ENCODE results near the gene IDH3B. TPM values are rescaled to one million over a fixed set of nuclear protein-coding genes. Genes with fewer than 3 reads are reported as not detected.

The IDH3B gene
- polyA plus RNA-seq, 2 donors, result 58.8 to 89.2 TPM

- Histone ChIP-seq H3K27ac (ENCODE audit: low read depth in 2 of 2, low read length in 1 of 2) (no peak overlapping the region), H3K4me3 (ENCODE audit: low read depth in 1 of 2, low read length in 2 of 2) (no peak overlapping the region), H3K27me3 (ENCODE audit: control insufficient read depth in 1 of 2, insufficient read depth in 2 of 2, low read length in 2 of 2) (peaks cover 0 to 1% of the 10 kb centered on the region in 2 donors), H3K4me1 (ENCODE audit: control insufficient read depth in 2 of 2, insufficient read depth in 2 of 2, low read length in 1 of 2) (no peaks in the 10 kb centered on the region), H3K36me3 (ENCODE audit: control insufficient read depth in 2 of 2, insufficient read depth in 2 of 2, low read length in 1 of 2) (no peaks in the 10 kb centered on the region), H3K9me3 (ENCODE audit: control insufficient read depth in 2 of 2, insufficient read depth in 1 of 2, low read depth in 1 of 2, low read length in 1 of 2) (no peaks in the 10 kb centered on the region)
- whole genome bisulfite sequencing, 2 donors, result 65 to 70% methylated on average over 6 of the region's 6 CpGs
Observed at GRCh38 chr20:2610941-2611720, 52.9 kb downstream of the IDH3B start.

GRCh38 chr20:2610326-2610725, 53.7 kb downstream of the IDH3B start:
- H3K27ac ChIP-seq (ENCODE audit: low read depth in 2 of 2, low read length in 1 of 2), result no peak overlapping the region
- 81 to 89% methylated on average over 6 of the region's 6 CpGs for WGBS, 2 donors

More at GRCh38 chr20:2610326-2610725, 53.7 kb downstream of the IDH3B start:
- Histone ChIP-seq H3K4me1 (ENCODE audit: control insufficient read depth in 2 of 2, insufficient read depth in 2 of 2, low read length in 1 of 2) (no peaks in the 10 kb centered on the region), H3K9me3 (ENCODE audit: control insufficient read depth in 2 of 2, insufficient read depth in 1 of 2, low read depth in 1 of 2, low read length in 1 of 2) (no peaks in the 10 kb centered on the region), H3K4me3 (ENCODE audit: low read depth in 1 of 2, low read length in 2 of 2) (no peak overlapping the region), H3K36me3 (ENCODE audit: control insufficient read depth in 2 of 2, insufficient read depth in 2 of 2, low read length in 1 of 2) (no peaks in the 10 kb centered on the region), H3K27me3 (ENCODE audit: control insufficient read depth in 1 of 2, insufficient read depth in 2 of 2, low read length in 2 of 2) (no peaks in the 10 kb centered on the region)

Other genes starting within 250 kb of the IDH3B start
- 100 to 1,000 TPM; 138 to 273 TPM for gene SNRPB, start 193.4 kb downstream of the IDH3B start, polyA plus RNA-seq
- 1 to 10 TPM; 4.4 to 4.6 TPM for gene ZNF343, start 155.3 kb downstream of the IDH3B start, polyA plus RNA-seq
- gene TMC2, start 127.6 kb downstream of the IDH3B start, polyA plus RNA-seq, result not detected
- 100 to 1,000 TPM; 135 to 175 TPM for gene NOP56, start 11.6 kb downstream of the IDH3B start, polyA plus RNA-seq
- gene EBF4, start 28.6 kb upstream of the IDH3B start, polyA plus RNA-seq, result 1 to 10 TPM; 4.8 to 7.0 TPM
- gene CPXM1, start 136.4 kb upstream of the IDH3B start, polyA plus RNA-seq, result 1 to 10 TPM in 1 of 2 donors, under 1 TPM in 1; 0.28 to 2.5 TPM
- gene C20orf141, start 150.8 kb upstream of the IDH3B start, polyA plus RNA-seq, result not detected
- gene TMEM239, start 152.1 kb upstream of the IDH3B start, polyA plus RNA-seq, result not detected
- gene PCED1A, start 176.4 kb upstream of the IDH3B start, polyA plus RNA-seq, result 10 to 100 TPM; 18.0 to 49.3 TPM
- gene VPS16, start 176.5 kb upstream of the IDH3B start, polyA plus RNA-seq, result 10 to 100 TPM; 28.6 to 35.8 TPM
- 10 to 100 TPM; 11.5 to 21.7 TPM for gene PTPRA, start 209.3 kb upstream of the IDH3B start, polyA plus RNA-seq